Common myeloid progenitor, CD34-positive (primary cell): Measurements from ENCODE around the gene FAM124B.

Experiments
- CTCF ChIA-PET: fragments of 350-600 bp; sonication (Branson Sonifier 250); formaldehyde crosslinking; loops from one replicate; lab custom pipeline; 2021; ENCODE audit warnings: antibody characterized with exemption; lab: Charles Lee
- POLR2A ChIA-PET: fragments of 350-600 bp; sonication (Branson Sonifier 250); formaldehyde crosslinking; loops from one replicate; lab custom pipeline; 2021; ENCODE audit warnings: antibody characterized with exemption; lab: Charles Lee
- DNase-seq, 3 donors: peaks; one replicate each; pipeline versions ENCODE4 v3.0.0 to v3.0.0-alpha.2; 2013
- H3K27ac ChIP-seq, 2 experiments: 1 replicate in 1 of 2; 2 replicates in 1 of 2; pipeline ENCODE4 v1.7.0; 2013; ENCODE audit warnings: inconsistent platforms in 2 of 2, low read length in 2 of 2, mild to moderate bottlenecking in 2 of 2, low read depth in 1 of 2, moderate library complexity in 1 of 2; ENCODE audit not compliant: severe bottlenecking in 2 of 2, insufficient read depth in 1 of 2, poor library complexity in 1 of 2
- H3K27me3 ChIP-seq, 5 experiments: replicated peaks in 2 of 5; 1 replicate in 3 of 5; 2 replicates in 2 of 5; pipeline versions ENCODE4 v1.6.1 to v1.7.0; 2013; ENCODE audit warnings: low read length in 4 of 5, mild to moderate bottlenecking in 2 of 5, moderate library complexity in 2 of 5, inconsistent platforms in 1 of 5; ENCODE audit not compliant: insufficient read depth in 5 of 5, control insufficient read depth in 4 of 5
- H3K36me3 ChIP-seq, 4 experiments: 1 replicate in 2 of 4; 2 replicates in 2 of 4; pipeline versions ENCODE4 v1.6.1 to v1.7.0; 2013; ENCODE audit warnings: low read length in 3 of 4, control low read depth in 1 of 4, mild to moderate bottlenecking in 1 of 4; ENCODE audit not compliant: control insufficient read depth in 4 of 4, insufficient read depth in 4 of 4
- H3K4me1 ChIP-seq, 4 experiments: 1 replicate in 3 of 4; 2 replicates in 1 of 4; pipeline versions ENCODE4 v1.6.1 to v1.7.1; 2013; ENCODE audit warnings: low read length in 3 of 4, mild to moderate bottlenecking in 3 of 4, control low read depth in 1 of 4, inconsistent platforms in 1 of 4, moderate library complexity in 1 of 4; ENCODE audit not compliant: control insufficient read depth in 4 of 4, insufficient read depth in 4 of 4; ENCODE audit errors: control extremely low read depth in 1 of 4
- H3K4me3 ChIP-seq, 7 experiments: 1 replicate in 4 of 7; 2 replicates in 3 of 7; pipeline versions ENCODE4 v1.5.1 to v1.7.0; 2013; ENCODE audit warnings: mild to moderate bottlenecking in 7 of 7, low read length in 6 of 7, moderate library complexity in 6 of 7, inconsistent platforms in 2 of 7, low read depth in 2 of 7, control low read depth in 1 of 7; ENCODE audit not compliant: insufficient read depth in 4 of 7, control insufficient read depth in 1 of 7; ENCODE audit errors: extremely low read depth in 1 of 7
- H3K9me3 ChIP-seq, 5 experiments: 1 replicate in 4 of 5; 2 replicates in 1 of 5; pipeline versions ENCODE4 v1.6.1 to v1.7.1; 2013; ENCODE audit warnings: low read length in 4 of 5, mild to moderate bottlenecking in 2 of 5, inconsistent platforms in 1 of 5, low read depth in 1 of 5, moderate library complexity in 1 of 5; ENCODE audit not compliant: control insufficient read depth in 4 of 5, insufficient read depth in 2 of 5; ENCODE audit errors: control extremely low read depth in 1 of 5
- WGBS: methylation state at CpG from one replicate; pipeline ENCODE4 v1.1.5; 2013; ENCODE audit not compliant: insufficient coverage; 5-methylcytosine and 5-hydroxymethylcytosine counted together

Gene FAM124B

DNA sequence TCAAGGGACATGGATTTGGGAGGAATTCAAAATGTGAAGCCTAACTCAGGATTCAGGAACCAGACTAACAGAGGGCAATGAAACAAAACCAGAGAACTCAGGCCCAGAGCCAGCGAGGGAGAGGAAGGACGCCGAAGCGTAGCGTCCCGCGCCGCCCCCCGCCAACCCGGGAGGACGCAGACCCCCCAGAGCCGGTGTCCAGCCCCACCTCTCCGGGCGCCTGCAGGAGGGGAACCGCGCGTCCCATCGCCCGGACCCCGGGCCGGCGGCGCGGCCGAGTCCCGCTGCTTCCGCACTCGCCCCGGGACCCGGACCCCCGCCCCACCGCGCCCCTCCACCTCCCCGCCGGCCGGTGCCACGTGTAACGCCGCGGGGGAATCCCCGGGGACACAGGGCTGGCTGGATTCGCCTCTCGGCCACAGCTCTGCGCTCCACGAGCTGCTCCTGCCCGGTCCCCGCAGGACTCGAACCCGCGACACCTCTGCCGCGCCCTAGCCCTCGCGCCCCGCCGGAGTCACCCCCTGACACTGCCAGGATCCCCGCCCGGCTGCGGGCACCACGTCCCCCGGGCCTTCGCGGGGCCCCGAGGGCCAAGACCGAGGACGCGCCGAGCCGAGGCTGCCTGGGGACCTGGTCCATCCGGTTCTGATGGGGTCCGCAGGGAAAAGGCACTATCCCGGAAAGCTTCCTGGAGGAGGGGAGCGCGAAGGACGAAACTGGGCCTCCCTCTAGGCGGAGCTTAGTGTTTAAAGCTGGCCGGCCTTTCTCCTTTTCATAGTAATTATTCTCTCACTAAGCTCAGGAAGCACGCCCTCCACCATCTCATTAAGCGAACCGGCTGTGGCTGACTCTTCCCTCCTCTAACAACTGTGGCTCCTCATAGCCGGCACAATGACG lies 40.4 kb upstream of the FAM124B start:
- CTCF ChIA-PET: interaction anchor here (0.9 to 4.5 kb wide), 13 partner anchors 12 to 471 kb away, joined by 3 to 30 read pairs (median 3); partner anchors contain the start of gene FAM124B
- POLR2A ChIA-PET: interaction anchor here (0.6 to 1.8 kb wide), 5 partner anchors 33 to 64 kb away, joined by 3 to 10 read pairs (median 4); partner anchors contain the start of gene FAM124B
- peak; percentile 36 to 71 (median 62) for DNase-seq

GRCh38 chr2:224440988-224441387 lies 39.1 kb upstream of the FAM124B start:
- Histone ChIP-seq H3K27ac (no peak overlapping the region), H3K36me3 (no peaks in the 10 kb centered on the region), H3K4me3 (no peak overlapping the region), H3K27me3 (no peaks in the 10 kb centered on the region), H3K4me1 (peaks cover 0 to 10% (median 7%) of the 10 kb centered on the region in 4 experiments), H3K9me3 (peaks cover 0 to 3% (median 0%) of the 10 kb centered on the region in 5 experiments)
- ChIA-PET CTCF (interaction anchor here (0.8 to 4.5 kb wide), 11 partner anchors 11 to 85 kb away, joined by 3 to 30 read pairs (median 4); partner anchors contain the start of gene FAM124B), POLR2A (no interaction called here)
- peak in 2 of 3 donors; percentile 38 to 47 for DNase-seq
- WGBS: 83% methylated on average over 4 of the region's 5 CpGs

More for the DNA sequence above, 40.4 kb upstream of the FAM124B start:
- Histone ChIP-seq H3K27me3 (no peaks in the 10 kb centered on the region), H3K4me1 (peaks cover 0 to 10% (median 7%) of the 10 kb centered on the region in 4 experiments), H3K36me3 (no peaks in the 10 kb centered on the region), H3K27ac (no peak overlapping the region), H3K9me3 (peaks cover 0 to 3% (median 0%) of the 10 kb centered on the region in 5 experiments), H3K4me3 (peak overlapping the region; percentile 42 to 82 (median 69))
- under 1% methylated on average over 70 of the region's 82 CpGs for WGBS

GRCh38 chr2:224438726-224439125 lies 36.8 kb upstream of the FAM124B start:
- H3K9me3 ChIP-seq: peaks cover 0 to 3% (median 0%) of the 10 kb centered on the region in 5 experiments
- peaks cover 0 to 10% (median 7%) of the 10 kb centered on the region in 4 experiments for H3K4me1 ChIP-seq
- no peaks in the 10 kb centered on the region for H3K27me3 ChIP-seq
- no peaks in the 10 kb centered on the region for H3K36me3 ChIP-seq
- H3K4me3 ChIP-seq: no peak overlapping the region
- CTCF ChIA-PET: interaction anchor here (1.1 to 1.9 kb wide), 3 partner anchors 56 to 80 kb away, joined by 3 to 9 read pairs (median 3); no protein-coding TSS in a partner anchor
- POLR2A ChIA-PET: no interaction called here
- no peak for DNase-seq
- H3K27ac ChIP-seq: no peak overlapping the region

DNA sequence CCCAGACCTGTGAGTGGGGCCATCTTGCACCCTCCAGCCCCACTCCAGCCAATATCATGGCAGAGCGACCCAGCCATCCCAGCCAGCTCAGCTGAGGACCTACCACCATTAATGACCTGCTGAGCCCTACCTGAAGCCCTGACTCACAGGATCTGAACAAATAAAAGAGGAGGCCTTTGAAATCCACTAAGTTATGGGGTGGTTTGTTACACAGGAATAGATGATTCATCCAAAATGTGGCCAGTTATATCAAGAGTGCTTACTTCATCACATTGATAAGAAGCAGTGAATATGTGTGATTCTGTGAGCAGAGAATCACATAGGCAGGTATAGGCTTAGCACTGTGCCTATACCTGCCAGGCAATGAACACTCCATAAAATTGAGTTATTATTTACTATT lies 34.7 kb upstream of the FAM124B start:
- no peak overlapping the region for H3K27ac ChIP-seq
- H3K9me3 ChIP-seq: peaks cover 0 to 3% (median 0%) of the 10 kb centered on the region in 5 experiments
- POLR2A ChIA-PET: no interaction called here
- CTCF ChIA-PET: no interaction called here
- no peaks in the 10 kb centered on the region for H3K27me3 ChIP-seq
- peak in 1 of 3 donors; percentile 38 for DNase-seq
- no CpG with 5 or more reads among the region's 1 CpG for WGBS
- H3K4me1 ChIP-seq: no peaks in the 10 kb centered on the region
- no peaks in the 10 kb centered on the region for H3K36me3 ChIP-seq
- H3K4me3 ChIP-seq: no peak overlapping the region

DNA sequence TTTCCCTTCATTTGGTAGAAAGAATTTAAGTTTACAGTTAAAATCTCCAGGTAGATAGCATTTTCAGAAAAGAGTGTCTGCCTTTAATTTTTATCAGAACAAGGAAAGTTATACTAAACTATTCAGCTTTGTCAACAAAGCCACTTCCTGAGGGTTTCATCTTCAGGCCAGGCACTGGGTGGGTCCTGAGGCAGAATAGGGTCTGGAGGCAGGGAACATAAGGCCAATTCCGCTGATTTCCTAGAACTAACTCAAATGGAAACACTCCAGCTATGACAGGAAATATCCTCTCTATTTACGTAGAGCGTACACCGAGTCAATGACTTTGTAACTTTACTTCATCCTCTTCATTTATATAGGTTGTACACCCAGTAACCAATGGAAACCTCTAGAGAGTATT lies 32.7 kb upstream of the FAM124B start:
- 79% methylated on average over 4 of the region's 4 CpGs for WGBS
- POLR2A ChIA-PET: no interaction called here
- H3K27ac ChIP-seq: no peak overlapping the region
- no peaks in the 10 kb centered on the region for H3K27me3 ChIP-seq
- peaks cover 0 to 8% (median 4%) of the 10 kb centered on the region in 4 experiments for H3K4me1 ChIP-seq
- no peak overlapping the region for H3K4me3 ChIP-seq
- H3K36me3 ChIP-seq: no peaks in the 10 kb centered on the region
- peaks cover 0 to 7% (median 2%) of the 10 kb centered on the region in 5 experiments for H3K9me3 ChIP-seq
- DNase-seq: no peak
- CTCF ChIA-PET: interaction anchor here (1.9 kb wide), 1 partner anchor 66 kb away, joined by 5 read pairs; no protein-coding TSS in a partner anchor

DNA sequence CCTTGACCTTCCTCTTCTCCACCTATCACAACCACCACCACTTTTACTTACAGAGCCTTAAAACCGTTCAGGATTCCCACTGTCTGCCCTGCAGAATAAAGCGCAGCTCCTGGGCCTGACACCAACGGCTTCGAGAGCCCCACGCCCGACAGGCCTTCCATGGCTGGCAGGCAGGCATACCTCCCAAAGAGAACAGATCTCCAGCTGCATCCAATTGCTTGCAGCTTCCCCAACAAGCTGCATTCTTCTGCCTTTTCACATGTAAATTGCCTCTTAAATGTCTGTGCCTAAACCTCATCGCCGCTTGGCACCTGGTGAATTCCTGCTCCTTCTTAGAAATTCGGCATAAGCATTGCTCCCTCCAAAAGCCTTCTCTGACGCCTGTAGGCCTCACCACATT lies 31.5 kb upstream of the FAM124B start:
- Histone ChIP-seq H3K36me3 (no peaks in the 10 kb centered on the region), H3K4me3 (no peak overlapping the region), H3K27me3 (no peaks in the 10 kb centered on the region), H3K27ac (no peak overlapping the region), H3K4me1 (peaks cover 0 to 16% (median 15%) of the 10 kb centered on the region in 4 experiments), H3K9me3 (peaks cover 0 to 7% (median 2%) of the 10 kb centered on the region in 5 experiments)
- CTCF ChIA-PET: interaction anchor here (0.6 to 1.9 kb wide), 2 partner anchors 16 to 65 kb away, joined by 3 to 5 read pairs; no protein-coding TSS in a partner anchor
- no peak for DNase-seq
- WGBS: 96% methylated on average over 10 of the region's 10 CpGs
- POLR2A ChIA-PET: no interaction called here
